Muscle layer of duodenum (tissue), 2 donors: ENCODE data around the gene CCDC50.
A peak's percentile ranks its signal among the peaks of the same experiment; 100 is the strongest.

Experiments
- H3K27ac ChIP-seq: one replicate; pipeline ENCODE4 v1.7.0; 2013; ENCODE audit warnings: mild to moderate bottlenecking, low read length
- H3K27me3 ChIP-seq: one replicate; pipeline ENCODE4 v1.7.0; 2013; ENCODE audit warnings: low read depth, mild to moderate bottlenecking, control low read depth, low read length
- H3K36me3 ChIP-seq, 2 donors: one replicate each; pipeline ENCODE4 v1.7.0; 2013; ENCODE audit warnings: low read length in 2 of 2, control low read depth in 1 of 2, mild to moderate bottlenecking in 1 of 2; ENCODE audit not compliant: insufficient read depth in 2 of 2, control insufficient read depth in 1 of 2
- H3K4me1 ChIP-seq, 2 donors: one replicate each; pipeline ENCODE4 v1.7.0; 2013; ENCODE audit warnings: low read length in 2 of 2, mild to moderate bottlenecking in 2 of 2, control low read depth in 1 of 2, moderate library complexity in 1 of 2; ENCODE audit not compliant: insufficient read depth in 2 of 2, control insufficient read depth in 1 of 2
- H3K4me3 ChIP-seq, 2 donors: one replicate each; pipeline ENCODE4 v1.7.0; 2013; ENCODE audit warnings: low read length in 2 of 2, low read depth in 1 of 2, mild to moderate bottlenecking in 1 of 2
- H3K9me3 ChIP-seq, 2 donors: one replicate each; pipeline ENCODE4 v1.7.0; 2013; ENCODE audit warnings: low read length in 2 of 2, control low read depth in 1 of 2, mild to moderate bottlenecking in 1 of 2; ENCODE audit not compliant: control insufficient read depth in 1 of 2
- donor health status: healthy.

The CCDC50 gene

GRCh38 chr3:191338177-191338488 lies 8.9 kb downstream of the CCDC50 start:
- Histone ChIP-seq H3K4me3 (no peak overlapping the region), H3K4me1 (peaks cover 0 to 39% of the 10 kb centered on the region in 2 donors), H3K9me3 (no peaks in the 10 kb centered on the region), H3K36me3 (no peaks in the 10 kb centered on the region), H3K27me3 (no peaks in the 10 kb centered on the region), H3K27ac (peak overlapping the region; percentile 4)

- no peaks in the 10 kb centered on the region for H3K36me3 ChIP-seq
- no peak overlapping the region for H3K4me3 ChIP-seq
- no peaks in the 10 kb centered on the region for H3K9me3 ChIP-seq
- H3K4me1 ChIP-seq: peaks cover 0 to 46% of the 10 kb centered on the region in 2 donors
- no peak overlapping the region for H3K27ac ChIP-seq
- no peaks in the 10 kb centered on the region for H3K27me3 ChIP-seq
Measured at GRCh38 chr3:191339316-191339917, 10.2 kb downstream of the CCDC50 start.

- Histone ChIP-seq H3K36me3 (no peaks in the 10 kb centered on the region), H3K27ac (no peak overlapping the region), H3K4me3 (no peak overlapping the region), H3K9me3 (no peaks in the 10 kb centered on the region), H3K4me1 (peaks cover 0 to 52% of the 10 kb centered on the region in 2 donors), H3K27me3 (no peaks in the 10 kb centered on the region)
Measured at GRCh38 chr3:191340351-191340750, 11.2 kb downstream of the CCDC50 start.

- Histone ChIP-seq H3K4me3 (no peak overlapping the region), H3K9me3 (no peaks in the 10 kb centered on the region), H3K36me3 (no peaks in the 10 kb centered on the region), H3K27me3 (no peaks in the 10 kb centered on the region), H3K27ac (no peak overlapping the region), H3K4me1 (peaks cover 0 to 55% of the 10 kb centered on the region in 2 donors)
Measured at GRCh38 chr3:191340966-191341365, 11.8 kb downstream of the CCDC50 start.

- H3K4me1 ChIP-seq: peaks cover 0 to 51% of the 10 kb centered on the region in 2 donors
- H3K27ac ChIP-seq: no peak overlapping the region
- no peaks in the 10 kb centered on the region for H3K27me3 ChIP-seq
- H3K4me3 ChIP-seq: no peak overlapping the region
- no peaks in the 10 kb centered on the region for H3K9me3 ChIP-seq
- H3K36me3 ChIP-seq: no peaks in the 10 kb centered on the region
Measured at GRCh38 chr3:191342006-191342405, 12.8 kb downstream of the CCDC50 start.

- H3K4me1 ChIP-seq: peaks cover 0 to 54% of the 10 kb centered on the region in 2 donors
- no peaks in the 10 kb centered on the region for H3K27me3 ChIP-seq
- no peak overlapping the region for H3K27ac ChIP-seq
- no peak overlapping the region for H3K4me3 ChIP-seq
- no peaks in the 10 kb centered on the region for H3K36me3 ChIP-seq
- H3K9me3 ChIP-seq: no peaks in the 10 kb centered on the region
Measured at GRCh38 chr3:191342411-191342810, 13.2 kb downstream of the CCDC50 start.

- Histone ChIP-seq H3K36me3 (no peaks in the 10 kb centered on the region), H3K4me1 (peaks cover 0 to 58% of the 10 kb centered on the region in 2 donors), H3K9me3 (no peaks in the 10 kb centered on the region), H3K27me3 (no peaks in the 10 kb centered on the region), H3K27ac (no peak overlapping the region), H3K4me3 (no peak overlapping the region)
Measured at GRCh38 chr3:191343115-191343514, 13.9 kb downstream of the CCDC50 start.

GRCh38 chr3:191343913-191344312 lies 14.7 kb downstream of the CCDC50 start:
- H3K27me3 ChIP-seq: no peaks in the 10 kb centered on the region
- no peak overlapping the region for H3K4me3 ChIP-seq
- no peaks in the 10 kb centered on the region for H3K9me3 ChIP-seq
- H3K4me1 ChIP-seq: peaks cover 0 to 50% of the 10 kb centered on the region in 2 donors
- H3K27ac ChIP-seq: no peak overlapping the region
- H3K36me3 ChIP-seq: no peaks in the 10 kb centered on the region

- H3K4me3 ChIP-seq: no peak overlapping the region
- no peak overlapping the region for H3K27ac ChIP-seq
- peaks cover 0 to 49% of the 10 kb centered on the region in 2 donors for H3K4me1 ChIP-seq
Measured at GRCh38 chr3:191345334-191345733, 16.1 kb downstream of the CCDC50 start.

GRCh38 chr3:191347228-191347627 lies 18.0 kb downstream of the CCDC50 start:
- no peaks in the 10 kb centered on the region for H3K27me3 ChIP-seq
- H3K4me3 ChIP-seq: no peak overlapping the region
- H3K27ac ChIP-seq: no peak overlapping the region
- no peaks in the 10 kb centered on the region for H3K9me3 ChIP-seq
- no peaks in the 10 kb centered on the region for H3K36me3 ChIP-seq
- H3K4me1 ChIP-seq: peaks cover 5 to 59% of the 10 kb centered on the region in 2 donors

More at GRCh38 chr3:191345334-191345733, 16.1 kb downstream of the CCDC50 start:
- Histone ChIP-seq H3K27me3 (no peaks in the 10 kb centered on the region), H3K36me3 (no peaks in the 10 kb centered on the region), H3K9me3 (no peaks in the 10 kb centered on the region)

- Histone ChIP-seq H3K36me3 (no peaks in the 10 kb centered on the region), H3K27ac (no peak overlapping the region), H3K9me3 (no peaks in the 10 kb centered on the region), H3K27me3 (no peaks in the 10 kb centered on the region), H3K4me1 (peaks cover 6 to 59% of the 10 kb centered on the region in 2 donors), H3K4me3 (no peak overlapping the region)
Measured at GRCh38 chr3:191348098-191348497, 18.9 kb downstream of the CCDC50 start.
